Loucy (cell line): ENCODE measurements around the gene CERS6.

ENCODE experiments used
- H2AFZ ChIP-seq: fragments of 200-600 bp; sonication (generic); 2 replicates; pipeline ENCODE4 v1.6.0; 2016; ENCODE audit warnings: antibody characterized with exemption, mild to moderate bottlenecking, low read length, moderate library complexity
- H3F3A ChIP-seq: fragments of 200-600 bp; 2 replicates; pipeline ENCODE4 v1.6.0; 2016; ENCODE audit warnings: antibody characterized with exemption, low read depth, mild to moderate bottlenecking
- H3K27me3 ChIP-seq: fragments of 200-600 bp; sonication (generic); 2 replicates; pipeline ENCODE4 v1.6.1; 2014; ENCODE audit warnings: low read length, mild to moderate bottlenecking; ENCODE audit not compliant: insufficient read depth, poor library complexity, severe bottlenecking
- H3K36me3 ChIP-seq: fragments of 200-600 bp; sonication (generic); 2 replicates; pipeline ENCODE4 v1.6.1; 2016; ENCODE audit warnings: low read length; ENCODE audit not compliant: insufficient read depth
- H3K4me1 ChIP-seq: fragments of 200-600 bp; sonication (generic); 2 replicates; pipeline ENCODE4 v1.5.1; 2014; ENCODE audit warnings: low read length, mild to moderate bottlenecking; ENCODE audit not compliant: insufficient read depth, poor library complexity, severe bottlenecking
- H3K4me2 ChIP-seq: fragments of 200-600 bp; sonication (generic); 2 replicates; pipeline ENCODE4 v1.6.0; 2014; ENCODE audit warnings: antibody characterized with exemption, low read length, low read depth, mild to moderate bottlenecking; ENCODE audit not compliant: poor library complexity, severe bottlenecking
- H3K4me3 ChIP-seq: fragments of 200-600 bp; sonication (generic); 2 replicates; pipeline ENCODE4 v1.5.1; 2014; ENCODE audit warnings: low read length, mild to moderate bottlenecking, mixed read lengths; ENCODE audit not compliant: poor library complexity, severe bottlenecking
- H3K79me2 ChIP-seq: fragments of 200-600 bp; sonication (generic); 2 replicates; pipeline ENCODE4 v1.6.1; 2014; ENCODE audit warnings: low read length; ENCODE audit not compliant: insufficient read depth
- H3K9ac ChIP-seq: fragments of 200-600 bp; sonication (generic); 2 replicates; pipeline ENCODE4 v1.6.0; 2014; ENCODE audit warnings: mild to moderate bottlenecking, low read depth, low read length, moderate library complexity; ENCODE audit not compliant: poor library complexity, severe bottlenecking
- H3K9me2 ChIP-seq: fragments of 200-600 bp; sonication (generic); replicated peaks from 2 replicates; pipeline ENCODE4 v1.6.1; 2016; ENCODE audit warnings: low read depth, low read length, mixed read lengths
- H3K9me3 ChIP-seq: fragments of 200-600 bp; sonication (generic); 2 replicates; pipeline ENCODE4 v1.6.1; 2014; ENCODE audit warnings: mild to moderate bottlenecking, antibody characterized with exemption, low read length, low read depth; ENCODE audit not compliant: insufficient read depth
- H4K20me1 ChIP-seq: fragments of 200-600 bp; sonication (generic); 2 replicates; pipeline ENCODE4 v1.6.0; 2014; ENCODE audit warnings: antibody characterized with exemption, low read length, mild to moderate bottlenecking; ENCODE audit not compliant: insufficient read depth, poor library complexity, severe bottlenecking
- EZH2phosphoT487 ChIP-seq: fragments of 200-600 bp; IDR thresholded peaks from 2 replicates; pipeline ENCODE4 v1.6.1; 2018; ENCODE audit warnings: antibody characterized with exemption, mild to moderate bottlenecking, moderate library complexity, borderline replicate concordance
- TF ChIP-seq, protein P1 (sequence below): fragments of 200-600 bp; sonication (generic); conservative IDR thresholded peaks from 2 replicates; pipeline ENCODE4 v1.5.1; 2014; ENCODE audit warnings: mild to moderate bottlenecking, antibody characterized with exemption, low read length

The CERS6 gene

GRCh38 chr2:168727904-168728470, 271.9 kb downstream of the CERS6 start:
- Histone ChIP-seq H3K4me1 (no peaks in the 10 kb centered on the region), H3K27me3 (no peaks in the 10 kb centered on the region), H3K4me2 (no peak overlapping the region), H4K20me1 (no peaks in the 10 kb centered on the region), H3K9me3 (no peaks in the 10 kb centered on the region), H3F3A (no peaks in the 10 kb centered on the region), H3K9me2 (no peaks in the 10 kb centered on the region), H3K36me3 (no peaks in the 10 kb centered on the region; the same call in 1 of the 2 replicates), H3K4me3 (no peak overlapping the region), H2AFZ (no peak overlapping the region), H3K9ac (no peak overlapping the region), H3K79me2 (no peaks in the 10 kb centered on the region)
- TF ChIP-seq, protein P1, sequence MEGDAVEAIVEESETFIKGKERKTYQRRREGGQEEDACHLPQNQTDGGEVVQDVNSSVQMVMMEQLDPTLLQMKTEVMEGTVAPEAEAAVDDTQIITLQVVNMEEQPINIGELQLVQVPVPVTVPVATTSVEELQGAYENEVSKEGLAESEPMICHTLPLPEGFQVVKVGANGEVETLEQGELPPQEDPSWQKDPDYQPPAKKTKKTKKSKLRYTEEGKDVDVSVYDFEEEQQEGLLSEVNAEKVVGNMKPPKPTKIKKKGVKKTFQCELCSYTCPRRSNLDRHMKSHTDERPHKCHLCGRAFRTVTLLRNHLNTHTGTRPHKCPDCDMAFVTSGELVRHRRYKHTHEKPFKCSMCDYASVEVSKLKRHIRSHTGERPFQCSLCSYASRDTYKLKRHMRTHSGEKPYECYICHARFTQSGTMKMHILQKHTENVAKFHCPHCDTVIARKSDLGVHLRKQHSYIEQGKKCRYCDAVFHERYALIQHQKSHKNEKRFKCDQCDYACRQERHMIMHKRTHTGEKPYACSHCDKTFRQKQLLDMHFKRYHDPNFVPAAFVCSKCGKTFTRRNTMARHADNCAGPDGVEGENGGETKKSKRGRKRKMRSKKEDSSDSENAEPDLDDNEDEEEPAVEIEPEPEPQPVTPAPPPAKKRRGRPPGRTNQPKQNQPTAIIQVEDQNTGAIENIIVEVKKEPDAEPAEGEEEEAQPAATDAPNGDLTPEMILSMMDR, result no peak
- no peak for TF ChIP-seq EZH2phosphoT487

- Histone ChIP-seq H3K4me3 (no peak overlapping the region), H3K79me2 (no peaks in the 10 kb centered on the region), H3K9ac (no peak overlapping the region), H3K36me3 (no peaks in the 10 kb centered on the region), H3K9me3 (no peaks in the 10 kb centered on the region), H4K20me1 (no peaks in the 10 kb centered on the region), H3K9me2 (no peaks in the 10 kb centered on the region), H3K27me3 (no peaks in the 10 kb centered on the region), H3F3A (no peaks in the 10 kb centered on the region), H2AFZ (no peak overlapping the region), H3K4me1 (no peaks in the 10 kb centered on the region), H3K4me2 (no peak overlapping the region)
- no peak for TF ChIP-seq EZH2phosphoT487
- TF ChIP-seq, protein P1, result no peak
These were observed 273.4 kb downstream of the CERS6 start for GRCh38 chr2:168729455-168729854.

- Histone ChIP-seq H3K9me3 (no peaks in the 10 kb centered on the region), H2AFZ (no peak overlapping the region), H3K4me2 (no peak overlapping the region), H3K27me3 (no peaks in the 10 kb centered on the region), H3K9me2 (no peaks in the 10 kb centered on the region), H3K4me3 (no peak overlapping the region), H3K9ac (no peak overlapping the region), H3K4me1 (no peaks in the 10 kb centered on the region), H3K36me3 (no peaks in the 10 kb centered on the region), H4K20me1 (no peaks in the 10 kb centered on the region), H3F3A (no peaks in the 10 kb centered on the region), H3K79me2 (no peaks in the 10 kb centered on the region)
- no peak for TF ChIP-seq EZH2phosphoT487
- TF ChIP-seq, protein P1, result no peak
These were observed 274.3 kb downstream of the CERS6 start for GRCh38 chr2:168730344-168730743.
